CD4-positive, alpha-beta T cell (primary cell): ENCODE data around the gene MIDN. TPM values are rescaled to one million over a fixed set of nuclear protein-coding genes. Genes with fewer than 3 reads are reported as not detected.

Experiments used
- ATAC-seq: fragments of 200-7000 bp; cut with Tn5 transposase; one replicate; pipeline ENCODE4 v1.10.0; 2022; ENCODE audit warnings: mild to moderate bottlenecking; ENCODE audit not compliant: poor library complexity
- CTCF ChIA-PET: fragments of 350-600 bp; sonication (Branson Sonifier 250); formaldehyde crosslinking; loops from one replicate; lab custom pipeline; 2021; ENCODE audit warnings: antibody characterized with exemption, inconsistent platforms; lab: Charles Lee
- POLR2A ChIA-PET: fragments of 350-600 bp; sonication (Branson Sonifier 250); formaldehyde crosslinking; loops from one replicate; lab custom pipeline; 2021; ENCODE audit warnings: antibody characterized with exemption, inconsistent platforms; lab: Charles Lee
- DNase-seq, 14 experiments: peaks; one replicate each; pipeline ENCODE4 v3.0.0-alpha.2; 2013 to 2020; ENCODE audit warnings: mixed read lengths in 2 of 14
- H3K27ac ChIP-seq, 2 donors: one replicate each; pipeline versions ENCODE4 v1.5.1 to v1.7.0; 2013; ENCODE audit warnings: low read length in 2 of 2, low read depth in 1 of 2, mild to moderate bottlenecking in 1 of 2
- H3K27me3 ChIP-seq, 2 experiments: 1 replicate in 1 of 2; 2 replicates in 1 of 2; pipeline versions ENCODE4 v1.6.1 to v1.7.0; 2013; ENCODE audit warnings: low read length in 2 of 2, control low read depth in 1 of 2, mild to moderate bottlenecking in 1 of 2, moderate library complexity in 1 of 2; ENCODE audit not compliant: insufficient read depth in 2 of 2, control insufficient read depth in 1 of 2
- H3K36me3 ChIP-seq: one replicate; pipeline ENCODE4 v1.6.1; 2013; ENCODE audit warnings: low read length, control low read depth; ENCODE audit not compliant: insufficient read depth
- H3K4me1 ChIP-seq: one replicate; pipeline ENCODE4 v1.6.1; 2013; ENCODE audit warnings: low read length, control low read depth; ENCODE audit not compliant: insufficient read depth
- H3K4me3 ChIP-seq: one replicate; pipeline ENCODE4 v1.5.1; 2013; ENCODE audit warnings: mild to moderate bottlenecking, low read length, moderate library complexity
- H3K9me3 ChIP-seq, 2 experiments: 1 replicate in 1 of 2; 2 replicates in 1 of 2; pipeline versions ENCODE4 v1.6.1 to v1.7.0; 2013; ENCODE audit warnings: low read length in 2 of 2, mild to moderate bottlenecking in 2 of 2, control low read depth in 1 of 2, moderate library complexity in 1 of 2; ENCODE audit not compliant: control insufficient read depth in 1 of 2, insufficient read depth in 1 of 2
- H3K27ac Mint-ChIP-seq: one replicate; pipeline ENCODE4 v1.8.0; 2020; ENCODE audit warnings: mixed read lengths
- H3K27me3 Mint-ChIP-seq: one replicate; pipeline ENCODE4 v1.8.0; 2021; ENCODE audit warnings: mixed read lengths
- H3K36me3 Mint-ChIP-seq: one replicate; pipeline ENCODE4 v1.8.0; 2021; ENCODE audit warnings: low read depth, mixed read lengths
- H3K4me1 Mint-ChIP-seq: one replicate; pipeline ENCODE4 v1.8.0; 2021; ENCODE audit warnings: low read depth, mixed read lengths
- H3K4me3 Mint-ChIP-seq: one replicate; pipeline ENCODE4 v1.8.0; 2020; ENCODE audit warnings: mild to moderate bottlenecking, mixed read lengths
- H3K9me3 Mint-ChIP-seq: one replicate; pipeline ENCODE4 v1.8.0; 2020; ENCODE audit warnings: mixed read lengths
- CTCF ChIP-seq: fragments of 200-600 bp; IDR thresholded peaks from one replicate; pipeline ENCODE4 v1.8.0; 2022; ENCODE audit warnings: antibody characterized with exemption, mild to moderate bottlenecking
- intact Hi-C, 2 experiments: fragments of 100-400 bp; cut with DNase I in 1 of 2; cut with micrococcal nuclease in 1 of 2; formaldehyde crosslinking; loops; one replicate each; pipeline versions ENCODE4 v1.15.1 to v1.9.0; 2023 to 2025; cut with DNase I, micrococcal nuclease
- total RNA-seq, 174 experiments: library from RNA in 2 of 174; stranded (reverse) in 2 of 174; gene quantifications; one replicate each; pipeline ENCODE4 v1.2.3 and lab custom pipeline; 2021 to 2026

Gene MIDN
- total RNA-seq, 2 experiments from 2014 or later, result 214 to 228 TPM

- H3K27ac ChIP-seq, result no peak overlapping the region
- H3K27me3 ChIP-seq, result no peaks in the 10 kb centered on the region
- intact Hi-C loops, result loop anchor here in 1 of 2 experiments (1.0 kb wide), 1 partner anchor 21 kb away; no protein-coding TSS in a partner anchor
- peaks cover 77% of the 10 kb centered on the region for H3K4me1 ChIP-seq
- Mint-ChIP-seq H3K4me1 (peaks cover 50% of the 10 kb centered on the region), H3K36me3 (peaks cover 20% of the 10 kb centered on the region), H3K4me3 (peak overlapping the region; percentile 77), H3K27ac (peak overlapping the region; percentile 78), H3K9me3 (no peaks in the 10 kb centered on the region), H3K27me3 (no peaks in the 10 kb centered on the region)
- H3K4me3 ChIP-seq, result peak overlapping the region; percentile 48
- peak in 5 of 14 experiments; percentile 35 to 83 (median 63) for DNase-seq
- ChIA-PET POLR2A (interaction anchor here (0.6 to 10.3 kb wide), 7 partner anchors 8 to 1211 kb away, joined by 3 to 476 read pairs (median 14); partner anchors contain the start of genes ATP5F1D, FAM174C and GADD45B), CTCF (interaction anchor here (1.2 to 11.0 kb wide), 4 partner anchors 10 to 21 kb away, joined by 8 to 255 read pairs (median 10); partner anchors contain the start of gene FAM174C)
- no peak for ATAC-seq
- no peak for TF ChIP-seq CTCF
- peaks cover 10% of the 10 kb centered on the region for H3K36me3 ChIP-seq
- no peaks in the 10 kb centered on the region for H3K9me3 ChIP-seq
Measured at GRCh38 chr19:1265615-1266128, 17.3 kb downstream of the MIDN start.

- Mint-ChIP-seq H3K4me1 (peaks cover 54% of the 10 kb centered on the region), H3K27ac (peak overlapping the region; percentile 78), H3K4me3 (peak overlapping the region; percentile 77), H3K9me3 (no peaks in the 10 kb centered on the region), H3K36me3 (peaks cover 26% of the 10 kb centered on the region), H3K27me3 (no peaks in the 10 kb centered on the region)
- Histone ChIP-seq H3K4me1 (peaks cover 79% of the 10 kb centered on the region), H3K36me3 (peaks cover 17% of the 10 kb centered on the region), H3K4me3 (peak overlapping the region; percentile 48), H3K27ac (peak overlapping the region in 1 of 2 donors; percentile 41), H3K27me3 (no peaks in the 10 kb centered on the region), H3K9me3 (no peaks in the 10 kb centered on the region)
- DNase-seq (peak; percentile 63 to 92 (median 80)), ATAC-seq (peak; percentile 17)
- ChIA-PET CTCF (interaction anchor here (0.8 to 11.0 kb wide), 11 partner anchors 9 to 226 kb away, joined by 3 to 255 read pairs (median 6); partner anchors contain the start of genes ABCA7, ATP5F1D and FAM174C), POLR2A (interaction anchor here (0.6 to 10.3 kb wide), 11 partner anchors 8 to 1210 kb away, joined by 3 to 476 read pairs (median 6); partner anchors contain the start of genes ABCA7, ARHGAP45, ATP5F1D and FAM174C)
- no peak for TF ChIP-seq CTCF
- intact Hi-C loops, result loop anchor here in 1 of 2 experiments (1.0 kb wide), 1 partner anchor 22 kb away; no protein-coding TSS in a partner anchor
Measured at GRCh38 chr19:1266129-1266915, 17.9 kb downstream of the MIDN start.

GRCh38 chr19:1266916-1267476 lies 18.6 kb downstream of the MIDN start:
- H3K4me3 ChIP-seq, result peak overlapping the region; percentile 48
- H3K4me3 Mint-ChIP-seq, result peak overlapping the region; percentile 81
- peaks cover 79% of the 10 kb centered on the region for H3K4me1 ChIP-seq
- intact Hi-C loops, result loop anchor here (1.0 kb wide), 2 partner anchors 18 to 23 kb away; no protein-coding TSS in a partner anchor
- ChIA-PET CTCF (interaction anchor here (0.8 to 11.0 kb wide), 11 partner anchors 8 to 227 kb away, joined by 3 to 255 read pairs (median 6); partner anchors contain the start of genes ABCA7, ATP5F1D and FAM174C), POLR2A (interaction anchor here (0.7 to 10.3 kb wide), 9 partner anchors 8 to 1209 kb away, joined by 3 to 476 read pairs (median 14); partner anchors contain the start of genes ABCA7, ARHGAP45, ATP5F1D and FAM174C)
- H3K36me3 Mint-ChIP-seq, result peaks cover 30% of the 10 kb centered on the region
- DNase-seq (peak in 11 of 14 experiments; percentile 60 to 86 (median 68)), ATAC-seq (no peak)
- no peaks in the 10 kb centered on the region for H3K9me3 ChIP-seq
- peak; percentile 97 for TF ChIP-seq CTCF
- peaks cover 24% of the 10 kb centered on the region for H3K36me3 ChIP-seq
- H3K27ac ChIP-seq, result peak overlapping the region in 1 of 2 donors; percentile 41
- H3K27ac Mint-ChIP-seq, result peak overlapping the region; percentile 88
- H3K4me1 Mint-ChIP-seq, result peaks cover 54% of the 10 kb centered on the region
- no peaks in the 10 kb centered on the region for H3K27me3 Mint-ChIP-seq
- no peaks in the 10 kb centered on the region for H3K27me3 ChIP-seq
- no peaks in the 10 kb centered on the region for H3K9me3 Mint-ChIP-seq
